Endothelial cell of umbilical vein (primary cell): ENCODE results near the gene LARGE1. TPM values are rescaled to one million over a fixed set of nuclear protein-coding genes. Genes with fewer than 3 reads are reported as not detected.

Experiments used
- BruUV-seq: library from RNA; stranded (reverse); fragments of 400-500 nt; replicated peaks from 2 replicates; lab custom pipeline; 2021; lab: Mats Ljungman, UMichigan
- CTCF ChIA-PET: fragments of 300-600, 350-600 bp; sonication (Branson Sonifier 250); formaldehyde crosslinking; loops from one replicate; lab custom pipeline; 2021; ENCODE audit warnings: antibody characterized with exemption, inconsistent platforms; lab: Charles Lee
- POLR2A ChIA-PET: fragments of 300-600, 350-600 bp; sonication (Branson Sonifier 250); formaldehyde crosslinking; loops from one replicate; lab custom pipeline; 2021; ENCODE audit warnings: antibody characterized with exemption, inconsistent platforms; lab: Charles Lee
- DNase-seq: peaks from one replicate; pipeline ENCODE4 v3.0.0-alpha.2; 2011; ENCODE audit warnings: low read depth, low spot score
- FAIRE-seq: peaks from 2 replicates; lab custom pipeline; 2011; peaks lifted over from hg19 to GRCh38; lab: Jason Lieb, UNC
- H2AFZ ChIP-seq: 2 replicates; pipeline ENCODE4 v1.6.0; 2012; ENCODE audit warnings: low read depth, low read length, control low read depth, inconsistent platforms
- H3K27ac ChIP-seq: 2 replicates; pipeline ENCODE4 v1.5.1; 2011; ENCODE audit warnings: low read depth, mild to moderate bottlenecking, control low read depth, low read length, moderate library complexity; ENCODE audit not compliant: insufficient read depth
- H3K27me3 ChIP-seq, 2 experiments: 2 replicates each; pipeline versions ENCODE4 v1.6.0 to v1.6.1; 2011; ENCODE audit warnings: low read length in 2 of 2, mixed read lengths in 1 of 2; ENCODE audit not compliant: control insufficient read depth in 2 of 2, insufficient read depth in 2 of 2
- H3K36me3 ChIP-seq, 2 experiments: 2 replicates in 1 of 2; 3 replicates in 1 of 2; pipeline ENCODE4 v1.5.1; 2011; ENCODE audit warnings: low read length in 2 of 2, mild to moderate bottlenecking in 1 of 2, moderate library complexity in 1 of 2; ENCODE audit not compliant: control insufficient read depth in 2 of 2, insufficient read depth in 2 of 2; ENCODE audit errors: extremely low read depth in 1 of 2
- H3K4me1 ChIP-seq: 3 replicates; pipeline ENCODE4 v1.5.1; 2011; ENCODE audit warnings: mild to moderate bottlenecking, low read length; ENCODE audit not compliant: control insufficient read depth, insufficient read depth; ENCODE audit errors: extremely low read depth
- H3K4me2 ChIP-seq: 2 replicates; pipeline ENCODE4 v1.6.1; 2011; ENCODE audit warnings: low read length, control low read depth, mixed read lengths; ENCODE audit not compliant: insufficient read depth
- H3K4me3 ChIP-seq, 3 experiments: fragments of 200-600 bp in 1 of 3; sonication (generic), shearing (Covaris generic) in 1 of 3; replicated peaks in 1 of 3; 2 replicates each; pipeline ENCODE4 v1.5.1; 2011 to 2016; ENCODE audit warnings: control low read depth in 3 of 3, low read length in 3 of 3, mild to moderate bottlenecking in 2 of 3, inconsistent platforms in 1 of 3, low read depth in 1 of 3, moderate library complexity in 1 of 3; ENCODE audit not compliant: insufficient read depth in 1 of 3
- H3K79me2 ChIP-seq: 2 replicates; pipeline ENCODE4 v1.6.0; 2012; ENCODE audit warnings: low read length, inconsistent platforms; ENCODE audit not compliant: control insufficient read depth, insufficient read depth
- H3K9ac ChIP-seq: replicated peaks from 2 replicates; pipeline ENCODE3; 2011; ENCODE audit warnings: low read length, control low read depth; ENCODE audit not compliant: insufficient read depth; ENCODE audit errors: extremely low read depth
- H3K9me1 ChIP-seq: replicated peaks from 3 replicates; pipeline ENCODE4 v1.6.0; 2011; ENCODE audit warnings: mild to moderate bottlenecking, low read length; ENCODE audit not compliant: control insufficient read depth, insufficient read depth; ENCODE audit errors: extremely low read depth
- H3K9me3 ChIP-seq: replicated peaks from 2 replicates; pipeline ENCODE4 v1.5.1; 2012; ENCODE audit warnings: low read length, inconsistent platforms; ENCODE audit not compliant: control insufficient read depth, insufficient read depth
- H4K20me1 ChIP-seq: replicated peaks from 2 replicates; pipeline ENCODE3; 2011; ENCODE audit warnings: mild to moderate bottlenecking, low read length; ENCODE audit not compliant: control insufficient read depth, insufficient read depth; ENCODE audit errors: extremely low read depth
- MYC ChIP-seq: IDR thresholded peaks from one replicate; pipeline ENCODE4 v1.6.1; 2011; ENCODE audit warnings: mild to moderate bottlenecking, low read depth, low read length
- POLR2A ChIP-seq: IDR thresholded peaks from 2 replicates; pipeline ENCODE4 v1.6.1; 2012; ENCODE audit warnings: low read depth, mild to moderate bottlenecking, control low read depth, low read length
- POLR2AphosphoS5 ChIP-seq: IDR thresholded peaks from 2 replicates; pipeline ENCODE4 v1.6.1; 2012; ENCODE audit warnings: low read depth, mild to moderate bottlenecking, control low read depth, low read length, moderate library complexity; ENCODE audit not compliant: insufficient read depth
- dilution Hi-C: fragments of 300-500 bp; cut with MboI; formaldehyde crosslinking; loops from one replicate; pipeline ENCODE4 v1.15.0; 2019; ENCODE audit warnings: low sequenced_read_pairs; ENCODE audit not compliant: extremely low pct_ligation_motif_present
- intact Hi-C: fragments of 100-400 bp; cut with micrococcal nuclease; formaldehyde crosslinking; loops from one replicate; pipeline ENCODE4 v1.10.0; 2022
- polyA plus RNA-seq, 4 experiments: library from polyadenylated mRNA; depleted of rRNA in 3 of 4; stranded (reverse) in 3 of 4; unstranded in 1 of 4; fragments of >200 nt; gene quantifications; 2 replicates each; pipeline versions ENCODE4 v1.2.1 to v1.2.3, GENCODE V29; 2011 to 2012; ENCODE audit warnings: missing spikeins in 1 of 4
- total RNA-seq: library from RNA; stranded (reverse); gene quantifications from 2 replicates; pipeline ENCODE4 v1.2.3, GENCODE V29; 2021
- TF ChIP-seq, protein P1 (sequence below): IDR thresholded peaks from 2 replicates; pipeline ENCODE4 v1.6.1; 2011; ENCODE audit not compliant: insufficient read depth, insufficient read length
- TF ChIP-seq, protein P2 (sequence below), 2 donors: IDR thresholded peaks; 1 replicate in 1 of 2; 2 replicates in 1 of 2; pipeline ENCODE4 v1.5.1; 2011; ENCODE audit warnings: low read length in 2 of 2, mild to moderate bottlenecking in 2 of 2, moderate library complexity in 2 of 2, control low read depth in 1 of 2, inconsistent platforms in 1 of 2, low read depth in 1 of 2; ENCODE audit not compliant: insufficient read depth in 1 of 2; ENCODE audit errors: extremely low read depth in 1 of 2

LARGE1 gene
- total and polyA plus RNA-seq, 2 donors (not counting 3 experiments of a cell fraction or from before 2014, with no cell fraction given) = 0.95 to 4.4 TPM

DNA sequence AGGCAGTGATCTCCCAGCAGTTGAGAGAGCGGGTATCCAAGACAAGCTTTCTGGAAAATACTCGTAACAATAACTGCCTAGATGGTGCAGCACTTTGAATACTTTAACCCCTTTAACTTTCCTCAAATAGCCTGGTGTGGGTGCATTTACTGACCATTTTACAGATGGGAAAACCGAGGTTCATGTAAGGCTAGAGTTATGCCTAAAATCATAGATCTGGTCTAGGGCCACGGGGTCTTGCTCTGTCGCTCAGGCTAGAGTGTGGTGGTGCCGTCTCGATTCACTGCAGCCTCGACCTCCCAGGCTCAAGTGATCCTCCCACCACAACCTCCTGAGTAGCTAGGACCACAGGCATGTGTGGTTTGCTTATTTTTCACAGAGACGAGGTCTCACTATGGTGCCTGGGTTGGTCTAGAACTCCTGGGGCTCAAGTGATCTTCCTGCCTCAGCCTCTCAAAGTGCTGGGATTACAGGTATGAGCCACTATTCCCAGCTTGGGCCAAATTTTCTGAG lies 592.9 kb downstream of the LARGE1 start:
- BruUV-seq = no TSS peak

More for the DNA sequence above, 592.9 kb downstream of the LARGE1 start:
- intact Hi-C loops = no loop called here
- CTCF ChIA-PET = no interaction called here
- Histone ChIP-seq H3K9me3 (no peaks in the 10 kb centered on the region), H3K9ac (no peak overlapping the region), H3K79me2 (no peaks in the 10 kb centered on the region), H4K20me1 (no peaks in the 10 kb centered on the region), H3K4me3 (no peak overlapping the region), H3K27ac (no peak overlapping the region), H3K9me1 (no peaks in the 10 kb centered on the region), H3K36me3 (no peaks in the 10 kb centered on the region), H2AFZ (no peak overlapping the region), H3K4me2 (no peak overlapping the region), H3K27me3 (no peaks in the 10 kb centered on the region), H3K4me1 (no peaks in the 10 kb centered on the region)
- DNase-seq = no peak
- POLR2A ChIA-PET = no interaction called here
- no peak for FAIRE-seq
- dilution Hi-C loops = no loop called here
- no peak for TF ChIP-seq POLR2AphosphoS5
- TF ChIP-seq POLR2A = no peak
- TF ChIP-seq, protein P1, sequence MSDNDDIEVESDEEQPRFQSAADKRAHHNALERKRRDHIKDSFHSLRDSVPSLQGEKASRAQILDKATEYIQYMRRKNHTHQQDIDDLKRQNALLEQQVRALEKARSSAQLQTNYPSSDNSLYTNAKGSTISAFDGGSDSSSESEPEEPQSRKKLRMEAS = no peak
- TF ChIP-seq MYC = no peak
- TF ChIP-seq, protein P2, sequence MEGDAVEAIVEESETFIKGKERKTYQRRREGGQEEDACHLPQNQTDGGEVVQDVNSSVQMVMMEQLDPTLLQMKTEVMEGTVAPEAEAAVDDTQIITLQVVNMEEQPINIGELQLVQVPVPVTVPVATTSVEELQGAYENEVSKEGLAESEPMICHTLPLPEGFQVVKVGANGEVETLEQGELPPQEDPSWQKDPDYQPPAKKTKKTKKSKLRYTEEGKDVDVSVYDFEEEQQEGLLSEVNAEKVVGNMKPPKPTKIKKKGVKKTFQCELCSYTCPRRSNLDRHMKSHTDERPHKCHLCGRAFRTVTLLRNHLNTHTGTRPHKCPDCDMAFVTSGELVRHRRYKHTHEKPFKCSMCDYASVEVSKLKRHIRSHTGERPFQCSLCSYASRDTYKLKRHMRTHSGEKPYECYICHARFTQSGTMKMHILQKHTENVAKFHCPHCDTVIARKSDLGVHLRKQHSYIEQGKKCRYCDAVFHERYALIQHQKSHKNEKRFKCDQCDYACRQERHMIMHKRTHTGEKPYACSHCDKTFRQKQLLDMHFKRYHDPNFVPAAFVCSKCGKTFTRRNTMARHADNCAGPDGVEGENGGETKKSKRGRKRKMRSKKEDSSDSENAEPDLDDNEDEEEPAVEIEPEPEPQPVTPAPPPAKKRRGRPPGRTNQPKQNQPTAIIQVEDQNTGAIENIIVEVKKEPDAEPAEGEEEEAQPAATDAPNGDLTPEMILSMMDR (IDR thresholded peaks at IDR 0.05; ENCODE audit: extremely low read depth in 1 of 2, insufficient read depth in 1 of 2, low read depth in 1 of 2, low read length in 2 of 2) = no peak
